ENCODE data around the gene ISCU. TPM values are rescaled to one million over a fixed set of nuclear protein-coding genes. Genes with fewer than 3 reads are reported as not detected.

Gene ISCU
- total and polyA plus RNA-seq, 2 donors (not counting 3 experiments of a cell fraction or from before 2014, with no cell fraction given): 74.8 to 78.6 TPM

DNA sequence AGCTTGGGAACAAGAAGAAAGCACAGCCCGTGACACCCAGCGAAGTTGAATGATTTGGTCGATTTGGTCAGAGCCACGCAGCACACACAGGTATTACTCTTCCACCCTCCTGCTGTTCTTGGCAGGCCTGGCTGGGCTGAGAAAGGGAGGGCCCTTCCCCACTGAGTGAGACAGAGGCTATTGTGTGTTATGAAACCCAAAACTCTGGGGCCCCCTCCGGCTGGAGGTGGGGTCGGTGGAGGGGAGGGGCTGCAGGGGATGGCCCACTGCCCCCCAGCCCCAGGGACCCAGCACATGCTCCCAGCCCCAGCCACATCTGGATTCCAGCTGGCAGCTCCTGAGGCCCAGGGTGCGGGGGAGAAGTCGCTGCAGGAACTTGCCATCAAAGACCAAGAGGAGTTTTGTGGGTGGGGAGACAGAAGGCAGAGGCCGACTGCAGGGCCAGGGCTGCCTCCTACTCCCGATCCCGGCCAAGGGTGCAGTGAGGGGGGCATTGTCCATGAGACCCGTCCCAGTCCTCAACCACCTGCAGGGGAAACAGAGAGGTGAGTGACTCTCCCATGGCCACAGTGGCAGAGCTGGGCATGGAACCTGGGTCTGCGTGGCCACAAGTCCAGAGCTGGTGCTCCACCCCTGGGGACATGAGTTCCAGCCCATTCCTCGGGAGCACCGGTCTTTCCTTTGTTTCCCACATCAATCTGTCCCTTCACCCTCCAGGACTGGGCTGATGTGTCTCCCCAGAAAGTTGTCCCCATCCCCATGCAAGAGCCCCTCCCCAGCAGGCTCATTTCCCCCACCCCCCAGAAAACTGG is 26.8 kb downstream of the ISCU start:
- Histone ChIP-seq H3K27me3 (ENCODE audit: control insufficient read depth in 2 of 2, insufficient read depth in 2 of 2, low read length in 2 of 2) (peaks cover 0 to 4% of the 10 kb centered on the region in 2 experiments), H3K27ac (ENCODE audit: insufficient read depth, low read depth, low read length) (no peak overlapping the region), H3K9ac (replicated peaks; ENCODE audit: extremely low read depth, insufficient read depth, low read length) (no peak overlapping the region), H4K20me1 (replicated peaks; ENCODE audit: control insufficient read depth, extremely low read depth, insufficient read depth, low read length) (no peaks in the 10 kb centered on the region), H3K9me3 (replicated peaks; ENCODE audit: control insufficient read depth, insufficient read depth, low read length) (no peaks in the 10 kb centered on the region), H3K4me3 (replicated peaks in 1 of 3; ENCODE audit: insufficient read depth in 1 of 3, low read depth in 1 of 3, low read length in 3 of 3) (no peak overlapping the region), H3K79me2 (ENCODE audit: control insufficient read depth, insufficient read depth, low read length) (no peaks in the 10 kb centered on the region), H3K4me2 (ENCODE audit: insufficient read depth, low read length) (no peak overlapping the region), H2AFZ (ENCODE audit: low read depth, low read length) (no peak overlapping the region), H3K36me3 (ENCODE audit: control insufficient read depth in 2 of 2, extremely low read depth in 1 of 2, insufficient read depth in 2 of 2, low read length in 2 of 2) (no peaks in the 10 kb centered on the region), H3K9me1 (replicated peaks; ENCODE audit: control insufficient read depth, extremely low read depth, insufficient read depth, low read length) (no peaks in the 10 kb centered on the region), H3K4me1 (ENCODE audit: control insufficient read depth, extremely low read depth, insufficient read depth, low read length) (no peaks in the 10 kb centered on the region)
- no peak for FAIRE-seq
- intact Hi-C loops (cut with micrococcal nuclease): no loop called here
- dilution Hi-C loops (cut with MboI; ENCODE audit: extremely low pct_ligation_motif_present, low sequenced_read_pairs): no loop called here
- ChIA-PET CTCF (no interaction called here), POLR2A (no interaction called here)
- BruUV-seq (replicated peaks): no TSS peak
- DNase-seq (ENCODE audit: low read depth, low spot score): no peak
- TF ChIP-seq, protein P1, sequence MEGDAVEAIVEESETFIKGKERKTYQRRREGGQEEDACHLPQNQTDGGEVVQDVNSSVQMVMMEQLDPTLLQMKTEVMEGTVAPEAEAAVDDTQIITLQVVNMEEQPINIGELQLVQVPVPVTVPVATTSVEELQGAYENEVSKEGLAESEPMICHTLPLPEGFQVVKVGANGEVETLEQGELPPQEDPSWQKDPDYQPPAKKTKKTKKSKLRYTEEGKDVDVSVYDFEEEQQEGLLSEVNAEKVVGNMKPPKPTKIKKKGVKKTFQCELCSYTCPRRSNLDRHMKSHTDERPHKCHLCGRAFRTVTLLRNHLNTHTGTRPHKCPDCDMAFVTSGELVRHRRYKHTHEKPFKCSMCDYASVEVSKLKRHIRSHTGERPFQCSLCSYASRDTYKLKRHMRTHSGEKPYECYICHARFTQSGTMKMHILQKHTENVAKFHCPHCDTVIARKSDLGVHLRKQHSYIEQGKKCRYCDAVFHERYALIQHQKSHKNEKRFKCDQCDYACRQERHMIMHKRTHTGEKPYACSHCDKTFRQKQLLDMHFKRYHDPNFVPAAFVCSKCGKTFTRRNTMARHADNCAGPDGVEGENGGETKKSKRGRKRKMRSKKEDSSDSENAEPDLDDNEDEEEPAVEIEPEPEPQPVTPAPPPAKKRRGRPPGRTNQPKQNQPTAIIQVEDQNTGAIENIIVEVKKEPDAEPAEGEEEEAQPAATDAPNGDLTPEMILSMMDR (IDR thresholded peaks at IDR 0.05; ENCODE audit: extremely low read depth in 1 of 2, insufficient read depth in 1 of 2, low read depth in 1 of 2, low read length in 2 of 2): no peak
- TF ChIP-seq MYC (IDR thresholded peaks at IDR 0.05; ENCODE audit: low read depth, low read length) (no peak), POLR2AphosphoS5 (IDR thresholded peaks at IDR 0.05; ENCODE audit: insufficient read depth, low read depth, low read length) (no peak), FOS (IDR thresholded peaks at IDR 0.05; ENCODE audit: borderline replicate concordance, insufficient read depth, low read length) (no peak), JUN (IDR thresholded peaks at IDR 0.05; ENCODE audit: borderline replicate concordance, insufficient read depth, insufficient read length, low read depth) (no peak), GATA2 (IDR thresholded peaks at IDR 0.05; ENCODE audit: insufficient read depth, insufficient read length, low read depth, low read length) (no peak), EZH2 (IDR thresholded peaks at IDR 0.05; ENCODE audit: borderline replicate concordance, low read depth, low read length, severe bottlenecking) (no peak), POLR2A (IDR thresholded peaks at IDR 0.05; ENCODE audit: low read depth, low read length) (no peak)
- TF ChIP-seq, protein P2, sequence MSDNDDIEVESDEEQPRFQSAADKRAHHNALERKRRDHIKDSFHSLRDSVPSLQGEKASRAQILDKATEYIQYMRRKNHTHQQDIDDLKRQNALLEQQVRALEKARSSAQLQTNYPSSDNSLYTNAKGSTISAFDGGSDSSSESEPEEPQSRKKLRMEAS (IDR thresholded peaks at IDR 0.05; ENCODE audit: insufficient read depth, insufficient read length): no peak
